ENCODE measurements around the gene LIX1L.
A peak's percentile ranks its signal among the peaks of the same experiment; 100 is the strongest.

Gene LIX1L

GRCh38 chr1:145891587-145892485, 66.0 kb downstream of the LIX1L start:
- peak; percentile 55 for DNase-seq

GRCh38 chr1:145891143-145891542, 66.7 kb downstream of the LIX1L start:
- no peak for DNase-seq

GRCh38 chr1:145889722-145890121, 68.1 kb downstream of the LIX1L start:
- no peak for DNase-seq

GRCh38 chr1:145887631-145888030, 70.2 kb downstream of the LIX1L start:
- no peak for DNase-seq

- no peak for DNase-seq
Observed at GRCh38 chr1:145886816-145887215, 71.0 kb downstream of the LIX1L start.

DNA sequence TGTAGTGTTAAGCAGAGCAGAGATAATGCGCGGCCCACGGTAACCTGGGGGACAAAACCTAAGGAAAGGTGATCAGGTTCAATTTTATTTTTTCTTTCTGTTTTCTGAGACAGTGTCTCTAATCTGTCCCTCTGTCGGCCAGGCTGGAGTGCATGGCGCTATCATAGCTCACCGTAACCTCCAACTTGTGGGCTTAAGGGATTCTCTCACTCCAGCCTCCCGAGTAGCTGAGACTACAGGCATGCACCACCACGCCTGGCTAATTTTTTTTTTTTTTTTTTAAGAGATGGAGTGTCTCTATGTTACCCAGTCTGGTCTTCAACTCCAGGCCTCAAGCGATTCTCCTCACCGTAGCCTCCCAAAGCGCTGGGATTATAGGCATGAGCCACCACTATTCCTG, 71.4 kb downstream of the LIX1L start:
- no peak for DNase-seq

DNA sequence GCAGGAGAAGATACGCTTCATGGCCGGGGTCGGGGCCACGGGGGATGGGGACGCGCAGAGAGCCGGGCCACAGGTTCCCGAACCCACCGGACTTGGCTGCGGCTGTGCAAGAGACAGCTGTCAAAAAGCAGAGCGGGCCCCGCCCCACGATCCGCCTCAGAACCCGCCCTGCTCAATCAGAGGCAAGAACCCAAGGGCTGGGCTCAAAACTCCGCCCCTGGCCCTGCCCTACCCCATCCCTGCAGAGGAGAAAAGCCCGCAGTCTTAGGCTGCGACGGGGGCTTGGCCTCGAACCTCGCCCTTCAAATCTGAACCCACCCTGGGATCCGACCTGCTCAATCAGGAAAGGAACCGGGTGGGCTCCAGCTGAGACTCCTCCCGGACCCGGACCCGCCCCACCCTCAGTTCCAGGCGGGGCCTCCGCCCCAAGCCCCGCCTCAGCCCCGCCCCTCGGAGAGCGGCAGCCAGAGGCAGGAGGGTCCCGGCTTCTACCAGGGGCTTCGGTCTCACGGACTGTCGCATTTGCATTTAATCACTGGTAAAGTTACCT, 72.0 kb downstream of the LIX1L start, which contains the start of gene ANKRD35:
Gene ANKRD35, minus strand, starts transcription at position 129 of the 550 bp plus-strand sequence. Its CDS starts 108 bp downstream, at position 21.
- peak; percentile 69 for DNase-seq

DNA sequence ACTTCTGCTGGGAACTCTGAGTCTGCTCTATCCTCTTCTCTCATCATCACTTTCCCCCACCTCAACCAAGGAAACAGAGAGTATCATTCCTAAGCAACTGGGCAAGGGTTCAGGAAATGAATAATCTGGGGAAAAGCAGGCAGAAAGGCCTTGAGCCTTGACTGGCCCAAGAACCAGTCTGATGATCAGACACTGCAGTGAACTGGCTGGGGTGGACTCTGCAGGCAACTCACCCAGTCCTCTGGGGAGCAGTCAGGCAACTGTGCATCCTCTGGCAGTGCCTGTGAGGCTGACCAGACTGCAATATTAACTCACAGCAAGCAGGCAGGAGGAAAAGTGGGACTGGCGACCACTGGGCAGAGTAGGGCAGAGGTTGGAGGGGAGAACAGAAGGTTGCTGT, 73.1 kb downstream of the LIX1L start:
- DNase-seq, result no peak
